ENCODE measurements around the gene IQUB. TPM values are rescaled to one million over a fixed set of nuclear protein-coding genes. Genes with fewer than 3 reads are reported as not detected.
A peak's percentile ranks its signal among the peaks of the same experiment; 100 is the strongest.

The IQUB gene
- total RNA-seq, 4 donors from 2014 or later = 0.83 to 13.3 (median 6.7) TPM

DNA sequence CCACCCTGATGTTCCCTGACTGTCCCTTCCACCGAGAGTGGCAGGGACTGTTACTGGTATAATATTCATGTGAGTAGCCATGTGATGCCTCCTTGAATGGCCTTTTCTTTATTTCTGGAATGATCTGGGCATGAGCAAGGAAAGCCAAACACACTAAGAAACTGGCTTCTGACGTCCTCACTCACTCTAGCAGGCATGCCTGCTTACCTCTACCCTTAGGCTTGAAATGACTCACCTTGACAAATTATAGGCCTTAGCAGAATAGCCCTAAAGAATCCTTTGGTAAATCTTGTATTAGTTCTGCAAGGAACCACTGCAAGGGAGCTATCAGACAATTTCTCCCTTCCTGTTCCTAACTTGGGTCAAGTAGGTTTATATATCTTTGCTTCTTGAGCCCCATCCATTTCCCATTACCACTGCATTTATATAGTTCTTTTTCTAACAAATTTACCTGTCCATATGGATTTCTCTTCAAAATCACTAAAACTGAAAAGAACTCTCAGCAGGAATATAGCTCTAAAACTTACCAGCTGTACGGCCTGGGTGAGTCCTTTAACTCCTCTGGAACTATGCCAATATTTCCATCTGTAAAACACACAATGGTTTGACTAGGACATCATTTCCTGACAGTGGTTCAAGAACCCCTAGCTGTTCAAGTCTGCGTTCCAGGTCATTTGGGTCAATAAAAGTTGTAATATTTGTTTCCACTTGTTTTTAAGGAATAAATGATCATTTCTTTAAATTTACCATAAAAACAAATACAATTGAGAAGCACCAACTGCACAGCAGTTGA is 36.2 kb upstream of the IQUB start:
- Histone ChIP-seq H3K4me1 (no peaks in the 10 kb centered on the region), H3K4me3 (no peak overlapping the region), H3K27me3 (no peaks in the 10 kb centered on the region), H3K9me3 (no peaks in the 10 kb centered on the region), H3K27ac (replicated peaks in 1 of 4) (no peak overlapping the region), H3K36me3 (no peaks in the 10 kb centered on the region)
- no peak for DNase-seq (ENCODE audit: extremely low spot score)
- WGBS = 77% methylated on average over 4 of the region's 4 CpGs
- no peak for TF ChIP-seq POLR2A (IDR thresholded peaks at IDR 0.05; ENCODE audit: low read depth)
- TF ChIP-seq POLR2AphosphoS5 (IDR thresholded peaks at IDR 0.05) = no peak
- no peak for TF ChIP-seq EP300 (IDR thresholded peaks at IDR 0.05)
- TF ChIP-seq CTCF (IDR thresholded peaks at IDR 0.05) = no peak
- intact Hi-C loops (cut with DNase I) = no loop called here

- no peak overlapping the region for H3K4me3 ChIP-seq
- H3K4me1 ChIP-seq = no peaks in the 10 kb centered on the region
- no peaks in the 10 kb centered on the region for H3K27me3 ChIP-seq
- no peaks in the 10 kb centered on the region for H3K9me3 ChIP-seq
- intact Hi-C loops (cut with DNase I) = no loop called here
- H3K36me3 ChIP-seq = no peaks in the 10 kb centered on the region
- H3K27ac ChIP-seq (replicated peaks in 1 of 4) = no peak overlapping the region
- no peak for DNase-seq (ENCODE audit: extremely low spot score)
- TF ChIP-seq CTCF (IDR thresholded peaks at IDR 0.05) (no peak), POLR2A (IDR thresholded peaks at IDR 0.05; ENCODE audit: low read depth) (no peak), EP300 (IDR thresholded peaks at IDR 0.05) (no peak), POLR2AphosphoS5 (IDR thresholded peaks at IDR 0.05) (no peak)
- 44% methylated on average over 2 of the region's 2 CpGs for WGBS
Observed at GRCh38 chr7:123569352-123570010, 35.1 kb upstream of the IQUB start.

- H3K27ac ChIP-seq (replicated peaks in 1 of 4) = no peak overlapping the region
- H3K27me3 ChIP-seq = no peaks in the 10 kb centered on the region
- DNase-seq (ENCODE audit: extremely low spot score) = no peak
- no peak for TF ChIP-seq POLR2AphosphoS5 (IDR thresholded peaks at IDR 0.05)
- TF ChIP-seq CTCF (IDR thresholded peaks at IDR 0.05) = no peak
- intact Hi-C loops (cut with DNase I) = no loop called here
- H3K36me3 ChIP-seq = no peaks in the 10 kb centered on the region
- no peak overlapping the region for H3K4me3 ChIP-seq
- H3K4me1 ChIP-seq = peaks cover 0 to 6% (median 5%) of the 10 kb centered on the region in 4 donors
- no peaks in the 10 kb centered on the region for H3K9me3 ChIP-seq
Observed at GRCh38 chr7:123562121-123562520, 27.7 kb upstream of the IQUB start.

DNA sequence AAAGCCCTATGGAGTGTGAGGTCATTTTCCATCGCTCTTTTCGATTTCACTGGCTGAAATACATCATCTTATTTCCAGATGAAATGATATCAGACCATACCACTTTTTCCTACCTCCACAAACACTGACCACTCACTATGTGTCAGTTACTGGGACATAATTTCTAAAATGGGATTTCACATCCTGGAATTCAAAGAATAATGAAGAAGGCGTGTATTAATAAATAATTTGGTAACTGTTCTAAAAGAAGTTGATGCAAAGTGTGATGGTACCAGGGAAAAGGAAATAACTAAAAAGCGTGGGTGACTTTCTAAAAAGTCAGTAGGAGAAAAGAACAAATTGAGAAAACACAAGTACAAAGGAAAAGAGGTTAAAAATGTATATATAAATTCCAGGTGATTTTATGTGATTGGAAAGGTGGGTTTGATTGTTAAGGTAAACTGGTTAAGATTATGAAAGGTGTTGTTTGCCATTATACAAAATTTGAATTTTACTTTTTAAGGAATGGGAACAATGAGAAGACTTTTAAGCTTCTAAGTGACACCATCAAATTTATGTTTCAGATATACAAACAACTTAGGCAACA is 24.0 kb upstream of the IQUB start:
- intact Hi-C loops (cut with DNase I) = loop anchor here (5.0 to 10.0 kb wide), 2 partner anchors 189 to 674 kb away; partner anchors contain the start of genes CADPS2 and WASL
- no peaks in the 10 kb centered on the region for H3K27me3 ChIP-seq
- no peaks in the 10 kb centered on the region for H3K9me3 ChIP-seq
- peak overlapping the region; percentile 70 to 94 (median 84) for H3K4me3 ChIP-seq
- no peak for DNase-seq (ENCODE audit: extremely low spot score)
- peak overlapping the region; percentile 89 to 91 (median 90) for H3K27ac ChIP-seq (replicated peaks in 1 of 4)
- H3K4me1 ChIP-seq = peaks cover 26 to 41% (median 40%) of the 10 kb centered on the region in 4 donors
- no peak for TF ChIP-seq EP300 (IDR thresholded peaks at IDR 0.05)
- no peak for TF ChIP-seq POLR2AphosphoS5 (IDR thresholded peaks at IDR 0.05)
- no peak for TF ChIP-seq CTCF (IDR thresholded peaks at IDR 0.05)
- no peak for TF ChIP-seq POLR2A (IDR thresholded peaks at IDR 0.05; ENCODE audit: low read depth)
- peaks cover 0 to 20% (median 0%) of the 10 kb centered on the region in 4 donors for H3K36me3 ChIP-seq
- WGBS = 47% methylated on average over 4 of the region's 4 CpGs

All from esophagus muscularis mucosa (tissue), 4 donors.